Adrenal gland (tissue), 12 donors: ENCODE measurements around the gene TMEM242. TPM values are rescaled to one million over a fixed set of nuclear protein-coding genes. Genes with fewer than 3 reads are reported as not detected.

ENCODE experiments used
- DNase-seq, 7 donors: peaks; one replicate each; pipeline ENCODE4 v3.0.0-alpha.2; 2019 to 2020
- H3K27ac ChIP-seq, 5 donors: fragments of 200-600 bp; sonication (generic) in 4 of 5; 1 replicate in 3 of 5; 2 replicates in 2 of 5; pipeline versions ENCODE4 v1.5.1 to v1.8.0; 2016 to 2020; ENCODE audit warnings: mild to moderate bottlenecking in 1 of 5
- H3K27me3 ChIP-seq: fragments of 200-600 bp; 2 replicates; pipeline ENCODE4 v1.8.0; 2021
- H3K36me3 ChIP-seq, 2 donors: fragments of 200-600 bp; replicated peaks in 1 of 2; 1 replicate in 1 of 2; 2 replicates in 1 of 2; pipeline versions ENCODE4 v1.5.1 to v1.8.0; 2018 to 2022
- H3K4me1 ChIP-seq, 2 donors: fragments of 200-600 bp; replicated peaks in 1 of 2; 1 replicate in 1 of 2; 2 replicates in 1 of 2; pipeline versions ENCODE4 v1.5.1 to v1.8.0; 2018 to 2021
- H3K4me3 ChIP-seq, 4 donors: fragments of 200-600 bp; sonication (generic) in 3 of 4; one replicate each; pipeline ENCODE4 v1.5.1; 2016 to 2018
- H3K9me3 ChIP-seq, 3 donors: fragments of 200-600 bp; sonication (generic) in 1 of 3; replicated peaks in 1 of 3; 1 replicate in 2 of 3; 2 replicates in 1 of 3; pipeline versions ENCODE4 v1.5.1 to v1.8.0; 2016 to 2021
- CTCF ChIP-seq, 6 experiments: fragments of 450-650 bp in 4 of 6; fragments of 200-600 bp in 2 of 6; sonication (generic) in 1 of 6; IDR thresholded peaks; 1 replicate in 5 of 6; 2 replicates in 1 of 6; pipeline versions ENCODE4 v1.5.1 to v1.8.0; 2016 to 2021; ENCODE audit warnings: antibody characterized with exemption in 6 of 6, mild to moderate bottlenecking in 2 of 6, moderate library complexity in 1 of 6
- POLR2A ChIP-seq, 2 donors: fragments of 450-650 bp; IDR thresholded peaks; one replicate each; pipeline ENCODE4 v1.6.1; 2017; ENCODE audit warnings: antibody characterized with exemption in 2 of 2, mild to moderate bottlenecking in 2 of 2, moderate library complexity in 1 of 2
- WGBS, 4 donors: extraction: QIAGEN DNeasy Blood & Tissue Kit in 2 of 4; methylation state at CpG; one replicate each; pipeline versions ENCODE4 v1.1.5 to v1.1.7; 2013 to 2017; 5-methylcytosine and 5-hydroxymethylcytosine counted together
- intact Hi-C, 2 donors: fragments of 100-400 bp; cut with DNase I; formaldehyde crosslinking; loops; one replicate each; pipeline versions ENCODE4 v1.14.1 to v1.15.0; 2022 to 2023
- polyA plus RNA-seq, 3 donors: library from polyadenylated mRNA; stranded (reverse); fragments of 200-250 nt in 2 of 3; fragments of 350-450 nt in 1 of 3; fragmentation: Illumina TruSeq in 1 of 3; extraction: RNeasy Lipid Tissue Mini Kit (QIAGEN cat#74804) in 1 of 3; gene quantifications; one replicate each; pipeline ENCODE4 v1.2.3, GENCODE V29; 2013 to 2014
- total RNA-seq, 9 donors: library from RNA; depleted of rRNA in 4 of 9; stranded (reverse); fragments of >200 nt in 4 of 9; fragments of 120-200 nt in 1 of 9; fragmentation: NEBNext Ultra II Directional in 1 of 9; extraction: Animal tissue kit (Norgen Biotek cat#: 25700) in 1 of 9; gene quantifications; one replicate each; pipeline versions ENCODE4 v1.1.0 to v1.2.4, GENCODE V29; 2013 to 2023
- donor health status: healthy with polysubstance abuse.
- donor health status: Bipolar disorder and iron deficiency.
- donor health status: DM: yes; HTN: yes; CAD: no.
- donor health status: DM: no; HTN: no; CAD: no.
- donor health status: DM: no; HTN: no; CAD: no.
- donor health status: DM: yes; HTN: yes; CAD: no.

TMEM242 gene
- total and polyA plus RNA-seq, 12 donors = 7.4 to 17.2 (median 12.5) TPM

- 72 to 84% (median 80%) methylated on average over 18 to 19 of the region's 19 CpGs for WGBS, 4 donors
- no peaks in the 10 kb centered on the region for H3K27me3 ChIP-seq
- intact Hi-C loops = loop anchor here (5.0 to 10.0 kb wide), 3 partner anchors 36 to 228 kb away; no protein-coding TSS in a partner anchor
- peaks cover 0 to 26% of the 10 kb centered on the region in 2 donors for H3K4me1 ChIP-seq
- DNase-seq = peak in 1 of 7 donors; percentile 50
- peak overlapping the region in 3 of 5 donors; percentile 5 to 92 (median 68) for H3K27ac ChIP-seq
- TF ChIP-seq CTCF (IDR thresholded peaks at IDR 0.05) (no peak), POLR2A (IDR thresholded peaks at IDR 0.05) (no peak)
- H3K4me3 ChIP-seq = no peak overlapping the region
- H3K36me3 ChIP-seq = no peaks in the 10 kb centered on the region
- H3K9me3 ChIP-seq = no peaks in the 10 kb centered on the region
Observed at GRCh38 chr6:157272866-157273755, 50.2 kb downstream of the TMEM242 start.

GRCh38 chr6:157272372-157272771 lies 50.9 kb downstream of the TMEM242 start:
- TF ChIP-seq CTCF (IDR thresholded peaks at IDR 0.05) = no peak
- no peak for TF ChIP-seq POLR2A (IDR thresholded peaks at IDR 0.05)
- Histone ChIP-seq H3K36me3 (no peaks in the 10 kb centered on the region), H3K9me3 (no peaks in the 10 kb centered on the region), H3K27ac (no peak overlapping the region), H3K4me1 (peaks cover 0 to 28% of the 10 kb centered on the region in 2 donors), H3K4me3 (no peak overlapping the region), H3K27me3 (no peaks in the 10 kb centered on the region)
- WGBS, 4 donors = 44 to 91% (median 78%) methylated on average over 1 to 7 of the region's 7 CpGs
- peak in 1 of 7 donors; percentile 5 for DNase-seq
- intact Hi-C loops = loop anchor here (5.0 to 10.0 kb wide), 3 partner anchors 35 to 228 kb away; no protein-coding TSS in a partner anchor

- Histone ChIP-seq H3K4me3 (no peak overlapping the region), H3K36me3 (no peaks in the 10 kb centered on the region), H3K27ac (no peak overlapping the region), H3K27me3 (no peaks in the 10 kb centered on the region), H3K9me3 (no peaks in the 10 kb centered on the region), H3K4me1 (peaks cover 0 to 28% of the 10 kb centered on the region in 2 donors)
- 78 to 83% (median 82%) methylated on average over 4 of the region's 4 CpGs for WGBS, 4 donors
- DNase-seq = peak in 1 of 7 donors; percentile 3
- intact Hi-C loops = loop anchor here (5.0 to 10.0 kb wide), 3 partner anchors 35 to 227 kb away; no protein-coding TSS in a partner anchor
- TF ChIP-seq CTCF (IDR thresholded peaks at IDR 0.05) = no peak
- no peak for TF ChIP-seq POLR2A (IDR thresholded peaks at IDR 0.05)
Observed at GRCh38 chr6:157271911-157272310, 51.4 kb downstream of the TMEM242 start.

GRCh38 chr6:157271441-157271840 lies 51.9 kb downstream of the TMEM242 start:
- DNase-seq = peak in 1 of 7 donors; percentile 12
- Histone ChIP-seq H3K27ac (no peak overlapping the region), H3K4me1 (peaks cover 0 to 28% of the 10 kb centered on the region in 2 donors), H3K9me3 (no peaks in the 10 kb centered on the region), H3K4me3 (no peak overlapping the region), H3K36me3 (no peaks in the 10 kb centered on the region), H3K27me3 (no peaks in the 10 kb centered on the region)
- TF ChIP-seq POLR2A (IDR thresholded peaks at IDR 0.05) = no peak
- TF ChIP-seq CTCF (IDR thresholded peaks at IDR 0.05) = no peak
- intact Hi-C loops = loop anchor here (5.0 to 10.0 kb wide), 3 partner anchors 34 to 227 kb away; no protein-coding TSS in a partner anchor
- WGBS, 4 donors = 90 to 99% (median 97%) methylated on average over 9 of the region's 9 CpGs
